ENCODE data around the gene AFF2.

The AFF2 gene

DNA sequence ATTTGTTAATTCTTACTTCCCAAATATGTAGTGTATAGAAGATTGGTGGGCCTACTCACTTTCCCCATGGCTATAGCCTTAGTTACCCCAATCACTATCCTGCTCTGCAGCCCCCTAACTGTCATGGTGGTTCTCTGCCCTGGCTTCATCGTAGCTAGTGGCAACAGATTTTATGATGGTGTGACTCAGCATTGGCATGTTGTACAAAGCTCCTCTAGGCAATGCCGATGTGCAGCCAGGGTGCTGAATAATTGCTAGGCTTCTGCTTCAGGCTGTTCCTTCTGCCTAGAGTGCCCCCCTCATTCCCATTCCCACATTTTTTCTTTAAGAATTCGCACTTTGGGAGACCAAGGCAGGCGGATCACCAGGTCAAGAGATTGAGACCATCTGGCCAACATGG is 35.2 kb downstream of the AFF2 start:
- no peak for DNase-seq (ENCODE audit: low read depth in 1 of 2, low spot score in 1 of 2)

- no peak for DNase-seq (ENCODE audit: low read depth in 1 of 2, low spot score in 1 of 2)
Measured at GRCh38 chrX:148536961-148537360, 36.5 kb downstream of the AFF2 start.

GRCh38 chrX:148537556-148538182 is 37.3 kb downstream of the AFF2 start:
- no peak for DNase-seq (ENCODE audit: low read depth in 1 of 2, low spot score in 1 of 2)

DNA sequence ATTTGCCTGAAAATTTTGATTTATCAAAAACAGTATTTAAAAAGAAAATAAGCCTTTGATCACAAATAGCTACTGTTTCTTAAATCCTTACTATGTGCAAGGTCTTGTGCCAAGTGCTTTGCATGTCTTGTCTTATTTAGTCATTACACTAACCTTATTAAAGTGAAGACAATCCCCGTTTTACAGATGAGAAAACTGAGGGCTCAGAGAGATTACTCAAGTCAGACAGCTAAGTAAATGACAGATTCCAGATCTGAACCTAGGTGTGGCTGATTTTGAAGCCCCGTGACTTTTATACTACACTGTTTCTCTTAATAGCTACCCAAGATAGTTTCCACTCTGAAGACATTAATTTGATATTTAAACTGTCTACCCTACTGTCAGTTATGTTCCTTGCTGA is 38.2 kb downstream of the AFF2 start:
- DNase-seq (ENCODE audit: low read depth in 1 of 2, low spot score in 1 of 2): no peak

DNA sequence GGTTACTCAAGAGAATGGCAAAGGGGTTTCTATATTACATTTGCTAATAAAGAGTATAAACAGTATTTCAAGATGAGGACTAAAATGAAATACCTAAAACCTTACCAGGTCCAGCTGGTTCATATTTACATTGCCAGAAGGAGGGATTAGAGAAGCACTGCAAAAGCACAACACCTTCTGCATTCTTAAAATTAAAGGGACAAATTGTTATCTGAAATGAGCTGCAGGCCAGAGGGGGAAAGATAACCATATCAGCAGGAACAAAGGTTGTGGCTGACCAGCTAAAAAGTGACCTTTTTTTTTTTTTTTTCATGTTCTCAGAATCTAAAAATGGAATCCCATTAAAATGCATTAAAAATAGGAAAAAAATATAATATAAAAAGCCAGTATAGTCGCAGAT is 39.7 kb downstream of the AFF2 start:
- no peak for DNase-seq (ENCODE audit: low read depth in 1 of 2, low spot score in 1 of 2)

DNA sequence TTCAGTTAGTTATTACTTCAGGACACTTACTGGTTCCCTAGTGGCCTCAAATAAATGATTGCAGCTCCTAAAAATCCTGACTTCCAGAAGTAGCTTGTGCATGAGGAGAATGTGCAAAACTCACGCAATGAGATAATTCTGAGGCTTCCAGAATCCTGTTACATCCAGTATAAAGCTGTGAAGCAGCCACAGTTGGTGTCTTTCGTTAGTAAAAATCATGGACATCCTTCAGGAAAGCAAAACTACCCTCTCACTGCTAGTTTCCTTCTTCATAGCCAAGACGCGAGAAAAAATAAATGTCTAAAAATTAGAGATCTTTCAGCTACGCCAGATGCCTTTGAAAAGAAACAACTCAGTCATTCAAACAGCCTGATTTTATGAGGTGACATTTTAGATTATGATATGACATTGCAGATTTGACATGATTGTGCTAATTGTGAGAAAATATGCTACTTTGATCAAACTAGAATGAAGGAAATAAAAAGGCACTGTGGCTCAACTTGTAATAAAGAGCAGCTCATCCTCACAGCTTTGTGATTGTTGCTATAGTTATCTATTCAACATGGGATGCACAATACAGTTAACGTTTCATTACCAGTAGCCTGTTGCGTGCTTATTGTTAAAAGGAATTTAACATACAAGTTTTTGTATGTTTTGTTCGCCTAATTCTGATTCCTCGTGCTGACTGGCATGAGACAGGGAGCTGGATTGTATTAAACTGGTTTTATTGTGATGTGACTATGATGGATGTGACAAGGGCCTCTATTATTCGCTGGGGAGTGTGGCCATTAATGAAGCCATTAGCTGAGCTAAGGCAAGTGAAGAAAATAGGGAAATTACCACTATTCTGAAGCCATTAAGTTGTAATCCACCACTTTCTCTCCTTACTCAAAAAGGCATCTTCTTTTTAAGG is 40.5 kb downstream of the AFF2 start:
- DNase-seq (ENCODE audit: low read depth in 1 of 2, low spot score in 1 of 2): no peak

DNA sequence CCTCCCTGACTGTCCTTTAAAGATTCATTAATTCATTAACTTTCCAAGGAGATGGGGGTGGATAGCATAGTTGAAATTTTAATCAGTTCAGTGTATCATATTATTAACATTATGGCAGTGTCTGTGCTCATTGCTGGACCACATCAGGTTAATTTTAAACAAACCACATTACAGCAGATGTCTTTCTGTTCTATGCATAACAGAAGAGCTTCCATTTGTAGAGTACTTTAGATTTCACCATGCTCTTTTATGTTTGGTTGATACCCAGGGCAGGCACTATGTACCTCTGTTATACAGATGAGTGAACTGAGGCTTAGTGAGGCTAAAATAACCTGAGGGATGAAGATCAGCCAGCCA is 41.1 kb downstream of the AFF2 start:
- no peak for DNase-seq (ENCODE audit: low read depth in 1 of 2, low spot score in 1 of 2)

DNA sequence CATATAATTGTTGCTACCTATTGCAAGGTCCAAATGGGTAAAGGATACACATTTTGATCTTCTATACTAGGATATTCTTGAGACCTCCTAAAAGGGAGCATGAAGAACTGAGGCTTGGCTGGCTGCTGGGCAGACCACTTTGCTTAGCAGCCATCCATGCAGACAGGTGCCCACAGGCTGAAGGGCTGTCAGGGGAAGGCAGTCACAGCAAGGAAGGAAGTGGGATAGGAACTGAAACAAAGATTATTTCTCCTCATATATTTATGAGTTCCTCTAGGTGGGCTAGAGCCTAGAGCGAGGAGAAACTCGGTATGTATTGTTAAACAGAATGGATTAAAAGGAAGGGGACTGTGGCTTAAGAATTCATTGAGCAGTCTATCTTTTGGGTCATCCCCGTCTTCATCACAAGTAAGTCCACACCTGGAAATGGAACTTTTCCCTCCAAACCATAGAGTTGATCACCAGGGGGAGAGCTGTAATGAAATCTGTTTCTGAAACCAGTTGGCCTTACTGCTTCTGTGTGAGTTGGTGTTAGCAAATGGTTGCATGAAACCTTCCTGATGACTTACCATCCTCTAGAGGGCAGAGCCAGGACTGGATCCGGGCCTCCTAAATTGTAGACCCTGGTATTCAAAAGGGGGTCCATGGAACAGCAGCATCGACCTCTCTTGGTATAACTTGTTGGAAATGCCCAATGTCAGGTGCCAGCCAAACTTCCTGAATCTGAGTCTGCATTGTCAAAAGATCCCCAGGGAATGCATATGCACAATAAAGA is 42.3 kb downstream of the AFF2 start:
- DNase-seq (ENCODE audit: low read depth in 1 of 2, low spot score in 1 of 2): no peak

- no peak for DNase-seq (ENCODE audit: low read depth in 1 of 2, low spot score in 1 of 2)
Measured at GRCh38 chrX:148552775-148553174, 52.4 kb downstream of the AFF2 start.

DNA sequence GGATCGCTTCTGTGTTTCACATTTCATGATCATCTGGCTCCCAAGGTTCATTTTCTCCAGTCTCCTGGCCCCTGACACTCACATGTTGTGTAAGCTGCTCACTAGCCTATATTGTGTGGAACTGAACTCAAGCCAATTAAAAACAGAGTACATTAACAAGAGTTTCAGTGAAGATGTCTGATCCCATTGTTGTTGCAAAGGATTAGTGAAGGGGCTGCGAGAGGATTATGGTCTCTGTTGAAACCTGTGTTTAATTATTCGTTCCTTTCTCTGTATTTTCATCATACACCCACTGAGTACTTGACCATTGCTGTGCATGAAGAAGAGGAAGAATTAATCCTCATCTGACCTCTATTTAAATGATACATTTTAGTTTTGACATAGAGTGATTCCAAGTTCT is 54.7 kb downstream of the AFF2 start:
- DNase-seq (ENCODE audit: low read depth in 1 of 2, low spot score in 1 of 2): no peak

DNA sequence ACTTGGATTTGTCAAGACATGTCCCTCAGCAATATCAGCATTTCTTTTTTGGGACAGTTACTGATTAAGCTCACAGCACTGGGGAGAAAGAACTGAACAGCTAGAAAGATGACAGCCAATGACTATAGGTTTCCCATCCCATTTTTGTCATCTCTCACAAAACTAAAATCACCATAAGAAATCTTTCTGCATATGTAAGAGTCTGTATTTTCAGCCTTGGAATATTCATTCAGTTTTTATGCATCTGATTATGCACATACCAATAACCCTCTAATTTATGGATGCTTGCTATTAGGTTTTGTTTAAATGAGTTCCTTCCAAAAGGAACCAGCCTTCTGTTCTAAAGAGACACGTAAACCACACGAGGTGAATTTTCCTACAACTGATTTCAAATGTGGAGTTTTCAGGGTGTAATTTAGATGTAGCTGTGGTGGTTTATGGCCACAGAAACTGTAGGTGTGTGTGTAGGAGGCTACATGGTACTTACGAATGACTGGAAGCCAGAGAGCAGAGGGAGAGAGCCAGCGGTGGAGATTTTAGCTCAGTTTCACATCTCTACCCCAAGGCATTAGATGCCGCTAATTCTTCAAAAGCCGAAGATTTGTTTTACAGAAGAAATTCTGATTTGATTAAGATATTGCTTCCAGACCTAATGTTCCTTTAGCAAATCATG is 55.3 kb downstream of the AFF2 start:
- DNase-seq (ENCODE audit: low read depth in 1 of 2, low spot score in 1 of 2): no peak

DNA sequence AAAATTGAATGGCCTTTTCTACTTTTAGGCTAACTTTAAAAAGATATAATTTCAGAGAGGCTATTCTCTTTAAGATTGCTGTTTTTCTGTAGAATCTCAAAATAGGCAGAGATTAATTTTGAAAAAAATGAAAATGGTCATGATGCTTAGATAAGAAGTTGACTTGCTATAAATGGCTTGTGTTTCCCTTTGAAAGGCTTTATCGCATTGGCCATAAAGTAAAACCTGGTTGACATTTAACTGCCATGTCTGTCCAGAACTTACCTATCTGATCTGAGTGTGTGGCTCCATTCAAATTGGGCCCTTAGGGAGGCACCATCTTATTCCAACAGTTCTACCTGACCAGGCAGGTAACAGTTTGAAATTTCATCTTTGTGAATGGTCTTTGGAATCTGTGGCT is 56.1 kb downstream of the AFF2 start:
- no peak for DNase-seq (ENCODE audit: low read depth in 1 of 2, low spot score in 1 of 2)

GRCh38 chrX:148562846-148563245 is 62.4 kb downstream of the AFF2 start:
- no peak for DNase-seq (ENCODE audit: low read depth in 1 of 2, low spot score in 1 of 2)

DNA sequence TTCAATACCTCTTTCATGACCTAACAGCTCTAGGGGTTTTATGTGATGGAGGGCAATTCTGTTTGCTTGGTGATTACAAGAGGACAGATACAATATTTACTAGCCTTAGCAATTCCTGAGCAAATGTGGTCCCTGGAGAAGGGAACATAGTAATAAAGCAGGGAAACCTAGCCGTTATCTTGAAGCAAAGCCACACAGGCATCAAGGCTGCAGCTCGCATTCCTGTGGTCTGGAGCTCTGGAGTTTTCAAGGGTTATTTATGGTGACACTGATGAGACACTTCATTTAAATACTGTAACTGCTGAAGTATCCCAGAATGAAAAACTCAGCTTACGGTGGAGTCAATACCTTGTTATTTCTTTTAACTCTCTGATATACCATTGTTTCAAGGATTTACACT is 66.8 kb downstream of the AFF2 start:
- DNase-seq (ENCODE audit: low read depth in 1 of 2, low spot score in 1 of 2): no peak

GRCh38 chrX:148567779-148568178 is 67.4 kb downstream of the AFF2 start:
- DNase-seq (ENCODE audit: low read depth in 1 of 2, low spot score in 1 of 2): no peak

- DNase-seq (ENCODE audit: low read depth in 1 of 2, low spot score in 1 of 2): no peak
Measured at GRCh38 chrX:148568763-148569162, 68.3 kb downstream of the AFF2 start.

- DNase-seq (ENCODE audit: low read depth in 1 of 2, low spot score in 1 of 2): no peak
Measured at GRCh38 chrX:148572337-148572736, 71.9 kb downstream of the AFF2 start.

- no peak for DNase-seq (ENCODE audit: low read depth in 1 of 2, low spot score in 1 of 2)
Measured at GRCh38 chrX:148573119-148573518, 72.7 kb downstream of the AFF2 start.

- no peak for DNase-seq (ENCODE audit: low read depth in 1 of 2, low spot score in 1 of 2)
Measured at GRCh38 chrX:148574237-148574973, 74.0 kb downstream of the AFF2 start.

GRCh38 chrX:148576396-148576795 is 76.0 kb downstream of the AFF2 start:
- no peak for DNase-seq (ENCODE audit: low read depth in 1 of 2, low spot score in 1 of 2)

DNA sequence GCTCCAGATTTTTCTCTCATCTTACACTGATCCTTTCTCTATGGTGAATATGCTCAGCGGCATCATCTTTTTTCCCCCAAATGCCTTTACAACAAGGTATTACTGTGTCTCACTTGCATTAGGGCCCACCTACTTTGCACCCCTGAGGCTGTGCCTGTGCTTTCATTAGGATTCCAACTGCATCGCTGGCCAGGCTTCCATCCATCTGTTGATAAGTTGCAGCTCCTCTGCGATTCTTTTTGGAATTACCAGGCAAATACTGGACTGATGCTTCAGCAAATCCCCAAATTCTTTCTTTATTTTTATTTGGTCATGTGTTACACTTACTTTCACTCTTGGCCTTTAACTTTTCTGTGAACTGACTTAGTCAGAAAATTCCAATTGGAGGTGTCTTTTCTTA is 77.3 kb downstream of the AFF2 start:
- no peak for DNase-seq (ENCODE audit: low read depth in 1 of 2, low spot score in 1 of 2)

Measured in activated CD4-positive, alpha-beta T cell treated with anti-CD3 and anti-CD28 coated beads, Interleukin-2, amount 50 U/mL, for 24 hours (primary cell).